Measurements from ENCODE around the gene AHCYL2. TPM values are rescaled to one million over a fixed set of nuclear protein-coding genes. Genes with fewer than 3 reads are reported as not detected.
A peak's percentile ranks its signal among the peaks of the same experiment; 100 is the strongest.
"Not testable (repeated sequence)": the region's sequence is repeated elsewhere in the genome, so short reads cannot be mapped to it uniquely, and the experiment has no call there.

The AHCYL2 gene
- total RNA-seq, 6 experiments from 2014 or later, result 6.8 to 12.4 (median 8.8) TPM

DNA sequence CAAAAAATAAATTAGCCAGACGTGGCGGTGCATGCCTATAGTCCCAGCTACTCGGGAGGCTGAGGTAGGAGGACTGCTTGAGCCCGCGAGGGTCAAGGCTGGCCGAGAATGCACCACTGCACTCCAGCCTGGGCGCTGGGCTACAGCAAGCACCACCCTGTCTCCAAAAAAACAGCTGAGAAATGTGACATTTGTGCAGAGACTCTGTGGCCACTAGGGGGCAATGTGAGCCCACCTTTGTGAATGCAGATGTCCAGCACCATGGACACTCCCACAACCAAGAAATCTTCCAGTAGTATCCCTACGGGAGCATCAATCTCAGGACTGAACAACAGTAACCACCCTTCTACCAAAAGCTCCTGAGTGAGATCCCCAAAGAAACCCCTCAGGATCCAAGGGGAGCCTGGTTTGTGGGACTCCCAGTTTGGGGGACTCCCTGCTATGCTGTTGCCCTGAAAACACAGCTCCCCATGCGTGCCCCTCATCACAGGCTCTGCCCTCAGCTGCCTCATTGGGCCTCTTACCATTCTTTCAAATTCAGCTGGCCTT is 6.2 kb upstream of the AHCYL2 start:
- Mint-ChIP-seq H3K27ac (no peak overlapping the region), H3K9me3 (no peaks in the 10 kb centered on the region), H3K27me3 (ENCODE audit: insufficient read depth) (peaks cover 4% of the 10 kb centered on the region), H3K4me1 (ENCODE audit: low read depth) (peaks cover 14% of the 10 kb centered on the region), H3K4me3 (no peak overlapping the region), H3K36me3 (ENCODE audit: low read depth) (no peaks in the 10 kb centered on the region)
- TF ChIP-seq, protein P1, sequence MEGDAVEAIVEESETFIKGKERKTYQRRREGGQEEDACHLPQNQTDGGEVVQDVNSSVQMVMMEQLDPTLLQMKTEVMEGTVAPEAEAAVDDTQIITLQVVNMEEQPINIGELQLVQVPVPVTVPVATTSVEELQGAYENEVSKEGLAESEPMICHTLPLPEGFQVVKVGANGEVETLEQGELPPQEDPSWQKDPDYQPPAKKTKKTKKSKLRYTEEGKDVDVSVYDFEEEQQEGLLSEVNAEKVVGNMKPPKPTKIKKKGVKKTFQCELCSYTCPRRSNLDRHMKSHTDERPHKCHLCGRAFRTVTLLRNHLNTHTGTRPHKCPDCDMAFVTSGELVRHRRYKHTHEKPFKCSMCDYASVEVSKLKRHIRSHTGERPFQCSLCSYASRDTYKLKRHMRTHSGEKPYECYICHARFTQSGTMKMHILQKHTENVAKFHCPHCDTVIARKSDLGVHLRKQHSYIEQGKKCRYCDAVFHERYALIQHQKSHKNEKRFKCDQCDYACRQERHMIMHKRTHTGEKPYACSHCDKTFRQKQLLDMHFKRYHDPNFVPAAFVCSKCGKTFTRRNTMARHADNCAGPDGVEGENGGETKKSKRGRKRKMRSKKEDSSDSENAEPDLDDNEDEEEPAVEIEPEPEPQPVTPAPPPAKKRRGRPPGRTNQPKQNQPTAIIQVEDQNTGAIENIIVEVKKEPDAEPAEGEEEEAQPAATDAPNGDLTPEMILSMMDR (IDR thresholded peaks at IDR 0.05), result peak; percentile 98
- peak; percentile 71 for DNase-seq

DNA sequence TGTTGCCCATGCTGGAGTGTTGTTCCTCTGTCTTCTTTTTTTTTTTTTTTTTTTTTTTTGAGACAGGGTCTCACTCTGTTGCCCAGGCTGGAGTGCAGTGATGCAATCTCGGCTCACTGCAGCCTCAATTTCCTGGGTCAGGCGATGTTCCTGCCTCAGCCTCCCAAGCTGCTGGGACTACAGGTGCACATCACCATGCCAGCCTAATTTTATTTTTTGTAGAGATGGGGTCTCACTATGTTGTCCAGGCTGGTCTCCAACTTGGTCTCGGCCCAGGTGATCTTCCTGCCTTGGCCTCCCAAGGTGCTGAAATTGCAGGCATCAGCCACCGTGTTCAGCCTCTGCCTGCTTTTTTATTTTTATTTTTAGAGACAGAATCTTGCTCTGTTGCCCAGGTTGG is 5.7 kb upstream of the AHCYL2 start:
- not testable (repeated sequence) for H3K36me3 Mint-ChIP-seq (ENCODE audit: low read depth); H3K27me3 Mint-ChIP-seq (ENCODE audit: insufficient read depth); H3K27ac Mint-ChIP-seq; H3K9me3 Mint-ChIP-seq; H3K4me3 Mint-ChIP-seq; DNase-seq
- H3K4me1 Mint-ChIP-seq (ENCODE audit: low read depth), result peaks cover 13% of the 10 kb centered on the region

DNA sequence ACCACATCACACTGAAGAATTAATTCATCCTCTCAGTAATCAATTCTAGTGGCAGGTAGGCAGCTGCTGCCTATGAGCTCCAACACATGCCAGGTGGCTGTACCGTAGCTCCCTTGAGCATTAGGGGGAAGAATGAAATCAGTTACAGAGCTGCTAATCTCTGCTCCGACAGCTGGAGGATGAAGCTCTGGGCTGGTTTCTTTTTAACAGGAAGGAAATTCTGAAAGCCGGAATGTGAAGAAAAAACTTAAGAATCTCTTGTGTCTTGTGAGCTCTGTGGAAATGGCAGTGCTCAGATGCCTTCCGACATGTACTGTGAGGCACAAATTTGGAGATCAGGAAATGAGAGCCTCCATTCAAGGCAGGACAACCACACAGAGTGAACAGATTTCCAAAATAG is 2.8 kb upstream of the AHCYL2 start:
- peak overlapping the region; percentile 16; the same call in 1 of the 2 replicates for H3K4me3 Mint-ChIP-seq
- H3K4me1 Mint-ChIP-seq (ENCODE audit: low read depth), result peaks cover 24% of the 10 kb centered on the region
- H3K9me3 Mint-ChIP-seq, result no peaks in the 10 kb centered on the region
- TF ChIP-seq, protein P1 (IDR thresholded peaks at IDR 0.05), result no peak
- H3K27ac Mint-ChIP-seq, result no peak overlapping the region
- no peak for DNase-seq
- peaks cover 3% of the 10 kb centered on the region for H3K27me3 Mint-ChIP-seq (ENCODE audit: insufficient read depth)
- no peaks in the 10 kb centered on the region for H3K36me3 Mint-ChIP-seq (ENCODE audit: low read depth)

DNA sequence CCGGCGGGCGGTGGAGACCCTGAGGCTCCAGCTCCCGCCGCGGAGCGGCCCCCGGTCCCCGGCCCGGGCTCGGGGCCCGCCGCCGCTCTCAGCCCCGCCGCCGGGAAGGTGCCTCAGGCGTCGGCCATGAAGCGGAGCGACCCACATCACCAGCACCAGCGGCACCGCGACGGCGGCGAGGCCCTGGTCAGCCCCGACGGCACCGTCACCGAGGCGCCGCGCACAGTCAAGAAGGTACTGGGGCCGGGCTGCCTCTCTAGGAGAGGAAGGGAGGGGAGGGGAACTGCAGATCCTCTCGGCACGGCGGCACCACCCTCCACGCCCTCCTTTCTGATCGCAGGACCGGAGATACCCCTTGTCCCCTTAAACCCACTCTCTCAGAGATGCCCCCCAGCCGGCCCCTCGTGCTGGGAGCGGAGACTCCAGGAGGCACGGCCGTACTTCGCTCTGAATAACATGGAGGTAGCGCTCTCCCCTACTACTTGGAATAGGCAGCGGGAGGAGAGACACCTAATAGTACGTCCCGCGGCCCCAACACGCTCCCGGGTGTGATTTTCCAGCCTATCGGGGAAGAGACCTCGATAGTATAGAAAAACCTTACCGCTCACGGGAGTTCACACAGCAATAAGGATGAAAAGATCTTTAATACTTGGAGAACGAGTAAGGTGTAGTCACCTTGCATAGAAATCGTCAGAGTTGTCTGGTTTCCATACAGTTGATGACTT is 538 bp downstream of the AHCYL2 start:
- Mint-ChIP-seq H3K4me3 (peak overlapping the region; percentile 97), H3K4me1 (ENCODE audit: low read depth) (peaks cover 24% of the 10 kb centered on the region), H3K36me3 (ENCODE audit: low read depth) (no peaks in the 10 kb centered on the region), H3K27me3 (ENCODE audit: insufficient read depth) (no peaks in the 10 kb centered on the region; the same call in 1 of the 2 replicates), H3K9me3 (no peaks in the 10 kb centered on the region), H3K27ac (peak overlapping the region; percentile 77)
- DNase-seq, result peak; percentile 32
- TF ChIP-seq, protein P1 (IDR thresholded peaks at IDR 0.05), result no peak

DNA sequence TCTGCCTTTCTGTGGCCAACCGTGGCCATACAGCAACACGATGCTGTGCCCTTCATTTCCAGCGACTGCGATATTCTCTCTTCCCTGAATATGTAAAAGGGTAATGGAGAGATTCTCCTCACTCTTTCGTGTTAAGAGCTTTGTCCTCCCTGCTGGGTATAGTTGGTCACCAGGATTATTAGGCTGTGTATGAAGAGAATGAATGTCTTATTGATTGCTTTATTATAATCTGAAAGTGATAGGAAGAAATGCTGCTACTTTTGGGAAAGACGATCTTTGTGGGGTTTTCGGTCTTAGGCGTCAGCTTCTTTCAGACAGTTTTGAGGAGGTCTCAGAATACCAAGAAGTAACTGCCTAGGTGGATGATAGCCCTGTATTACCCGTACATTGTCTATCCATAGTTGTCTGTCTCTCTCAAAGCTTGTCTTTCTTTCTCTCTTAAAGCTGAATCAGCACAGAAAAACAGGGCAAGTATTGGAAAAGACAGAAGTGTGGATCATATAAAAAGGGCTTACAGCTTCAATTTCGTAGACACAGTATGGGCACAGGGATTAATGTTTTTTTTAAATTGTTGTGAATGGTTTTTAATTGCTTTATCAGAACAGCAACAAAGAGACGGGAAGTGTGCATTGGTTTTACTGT is 1.2 kb downstream of the AHCYL2 start:
- no peak for DNase-seq
- Mint-ChIP-seq H3K36me3 (ENCODE audit: low read depth) (no peaks in the 10 kb centered on the region), H3K27ac (peak overlapping the region; percentile 77)

More for the DNA sequence above, 1.2 kb downstream of the AHCYL2 start:
- TF ChIP-seq, protein P1 (IDR thresholded peaks at IDR 0.05), result no peak
- H3K4me1 Mint-ChIP-seq (ENCODE audit: low read depth), result peaks cover 24% of the 10 kb centered on the region
- H3K4me3 Mint-ChIP-seq, result peak overlapping the region; percentile 97
- H3K27me3 Mint-ChIP-seq (ENCODE audit: insufficient read depth), result no peaks in the 10 kb centered on the region; the same call in 1 of the 2 replicates
- no peaks in the 10 kb centered on the region for H3K9me3 Mint-ChIP-seq
